Left kidney (tissue), 1 donor: Measurements from ENCODE around the gene RRAS2. TPM values are rescaled to one million over a fixed set of nuclear protein-coding genes. Genes with fewer than 3 reads are reported as not detected.

Experiments
- polyA plus RNA-seq: library from polyadenylated mRNA; unstranded; fragments of 120-200 nt; gene quantifications from one replicate; pipeline ENCODE4 v1.2.1, GENCODE V29; 2013; ENCODE audit not compliant: insufficient read length

Gene RRAS2
- polyA plus RNA-seq, 1 donor = 51.8 TPM

Other genes starting within 250 kb of the RRAS2 start
- gene COPB1, start 140.6 kb upstream of the RRAS2 start, polyA plus RNA-seq = 151 TPM
- 184 TPM for gene PSMA1, start 161.2 kb upstream of the RRAS2 start, polyA plus RNA-seq